ENCODE data around the gene LTBP2.

- no peak for TF ChIP-seq CTCF (IDR thresholded peaks at IDR 0.05)
- TF ChIP-seq POLR2A (IDR thresholded peaks at IDR 0.05), result no peak
These were observed 132.0 kb downstream of the LTBP2 start for GRCh38 chr14:74480046-74480445.

All from testis (tissue), 2 donors.